GM12801 (cell line): ENCODE measurements around the gene CHI3L1.

ENCODE experiments used
- TF ChIP-seq, protein P1 (sequence below): IDR thresholded peaks from one replicate; pipeline ENCODE4 v1.5.1; 2011; ENCODE audit warnings: control low read depth; ENCODE audit not compliant: insufficient read length; ENCODE audit errors: extremely low read depth

CHI3L1 gene

DNA sequence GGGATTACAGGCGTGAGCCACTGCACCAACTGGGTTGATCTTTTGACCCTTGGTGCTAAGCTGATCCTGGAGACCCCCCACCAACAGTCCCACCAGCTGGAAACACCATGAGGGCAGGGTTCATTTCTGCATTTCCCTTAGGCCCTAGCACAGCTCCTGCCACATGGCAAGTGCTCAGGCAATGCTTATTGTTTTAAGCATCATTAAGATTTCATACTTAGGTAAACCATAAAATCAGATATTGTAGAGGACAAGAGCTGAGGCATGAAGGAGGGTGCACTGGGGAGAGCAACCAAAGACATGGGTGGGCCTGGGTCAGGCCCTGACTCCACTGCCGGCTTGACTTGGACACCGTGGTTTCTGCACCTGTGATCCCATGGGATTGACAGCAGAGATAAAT lies 25.3 kb upstream of the CHI3L1 start:
- TF ChIP-seq, protein P1, sequence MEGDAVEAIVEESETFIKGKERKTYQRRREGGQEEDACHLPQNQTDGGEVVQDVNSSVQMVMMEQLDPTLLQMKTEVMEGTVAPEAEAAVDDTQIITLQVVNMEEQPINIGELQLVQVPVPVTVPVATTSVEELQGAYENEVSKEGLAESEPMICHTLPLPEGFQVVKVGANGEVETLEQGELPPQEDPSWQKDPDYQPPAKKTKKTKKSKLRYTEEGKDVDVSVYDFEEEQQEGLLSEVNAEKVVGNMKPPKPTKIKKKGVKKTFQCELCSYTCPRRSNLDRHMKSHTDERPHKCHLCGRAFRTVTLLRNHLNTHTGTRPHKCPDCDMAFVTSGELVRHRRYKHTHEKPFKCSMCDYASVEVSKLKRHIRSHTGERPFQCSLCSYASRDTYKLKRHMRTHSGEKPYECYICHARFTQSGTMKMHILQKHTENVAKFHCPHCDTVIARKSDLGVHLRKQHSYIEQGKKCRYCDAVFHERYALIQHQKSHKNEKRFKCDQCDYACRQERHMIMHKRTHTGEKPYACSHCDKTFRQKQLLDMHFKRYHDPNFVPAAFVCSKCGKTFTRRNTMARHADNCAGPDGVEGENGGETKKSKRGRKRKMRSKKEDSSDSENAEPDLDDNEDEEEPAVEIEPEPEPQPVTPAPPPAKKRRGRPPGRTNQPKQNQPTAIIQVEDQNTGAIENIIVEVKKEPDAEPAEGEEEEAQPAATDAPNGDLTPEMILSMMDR = no peak

DNA sequence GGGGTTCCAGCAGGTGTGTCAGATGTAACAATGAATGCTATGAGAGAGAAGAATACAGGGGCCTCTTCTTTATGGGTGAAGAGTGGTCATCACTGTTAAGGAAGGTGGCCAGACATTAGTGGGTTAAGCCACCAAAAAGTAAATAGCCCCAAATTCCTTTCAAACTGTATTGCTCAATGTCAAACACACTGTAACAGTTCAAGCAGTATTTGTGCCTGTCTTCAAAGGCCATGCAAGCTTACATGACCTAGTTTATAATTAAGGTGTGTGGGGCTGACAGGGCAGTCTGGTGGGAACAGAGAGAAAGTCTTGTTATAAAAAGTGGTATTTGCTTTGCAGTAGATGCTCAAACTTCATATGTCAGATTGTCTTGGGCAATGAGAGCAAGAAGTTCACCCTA lies 24.5 kb upstream of the CHI3L1 start:
- TF ChIP-seq, protein P1 = no peak

DNA sequence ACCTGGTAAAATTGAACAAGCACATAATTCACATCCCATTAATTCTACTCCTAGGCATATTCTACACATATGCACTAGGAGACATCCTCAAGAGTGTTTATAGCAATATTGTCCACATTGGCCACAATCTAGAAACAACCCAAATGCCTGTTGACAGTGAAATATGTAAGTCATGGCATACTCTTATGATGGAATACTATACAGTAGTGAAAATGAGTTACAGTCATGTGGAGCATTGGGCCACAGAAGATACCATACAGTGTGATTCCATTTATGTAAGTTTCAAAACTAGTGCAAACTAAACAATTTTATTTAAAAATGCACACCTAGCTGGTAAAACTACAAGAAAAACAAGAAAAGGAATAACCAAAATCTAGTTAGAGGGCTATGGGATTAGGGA lies 23.8 kb upstream of the CHI3L1 start:
- TF ChIP-seq, protein P1 = no peak

DNA sequence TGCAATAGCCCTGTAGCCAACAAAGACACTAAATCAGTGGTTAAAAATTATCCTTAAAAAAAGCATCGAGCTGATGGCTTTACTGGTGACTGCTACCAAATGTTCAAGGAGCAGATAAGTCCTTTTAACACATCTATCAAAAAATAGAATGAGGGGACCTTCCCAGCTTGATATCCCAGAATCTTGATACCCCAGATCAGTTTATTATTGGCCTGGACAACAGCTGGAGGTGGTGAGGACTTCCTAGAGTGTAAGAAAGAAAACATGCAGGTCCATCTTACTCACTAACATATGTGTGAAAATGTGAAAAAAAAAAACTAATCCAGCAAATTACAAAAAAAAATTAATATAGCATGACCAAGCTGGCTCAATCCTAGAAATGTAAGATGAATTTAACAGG lies 21.7 kb upstream of the CHI3L1 start:
- TF ChIP-seq, protein P1 = no peak

DNA sequence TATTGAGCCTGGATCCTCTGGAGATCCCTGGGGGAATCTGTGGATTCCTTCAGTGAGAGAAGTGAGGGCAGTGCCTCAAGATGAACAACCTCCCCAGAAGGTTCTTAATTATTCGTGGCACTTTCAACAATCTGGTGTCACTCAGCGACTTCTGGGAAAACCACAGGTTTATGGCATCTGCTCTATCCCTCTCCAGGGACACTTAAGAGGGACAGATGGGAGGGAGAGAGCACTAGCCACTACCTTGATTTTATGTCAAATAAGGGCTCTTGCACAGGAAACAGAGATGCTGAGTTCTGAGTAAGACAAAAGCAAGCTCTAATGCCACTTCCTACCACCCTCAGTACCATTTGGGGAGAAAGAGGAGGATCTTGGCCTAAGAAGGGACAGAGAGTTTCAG lies 21.2 kb upstream of the CHI3L1 start:
- TF ChIP-seq, protein P1 = no peak

DNA sequence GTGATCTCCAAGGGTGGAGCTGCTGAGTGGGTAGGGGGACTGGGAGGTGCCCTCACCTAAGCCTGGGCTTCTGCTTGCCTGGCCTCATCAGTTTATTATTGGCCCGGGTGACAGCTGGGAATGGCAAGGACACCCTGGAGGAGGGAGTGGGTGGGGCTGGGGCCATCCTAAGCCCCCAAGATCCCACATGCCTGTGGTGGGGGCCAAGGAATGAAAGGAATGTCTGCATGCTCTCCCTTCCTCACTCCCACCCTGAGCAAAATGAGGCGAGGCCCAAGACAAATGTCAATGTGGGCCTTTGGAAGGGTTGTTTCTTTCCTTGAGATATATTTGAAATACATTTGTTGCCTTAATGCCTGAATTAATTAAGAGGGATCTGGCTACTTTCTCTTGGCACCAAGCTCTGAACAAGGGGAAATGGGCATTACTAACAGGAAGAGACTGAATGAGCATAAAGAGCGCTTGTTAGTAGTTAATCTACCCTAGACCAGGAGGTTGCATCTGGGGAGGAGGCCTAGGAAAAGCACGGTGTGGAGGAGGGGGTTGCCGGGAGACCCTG lies 19.7 kb upstream of the CHI3L1 start:
- TF ChIP-seq, protein P1 = no peak

DNA sequence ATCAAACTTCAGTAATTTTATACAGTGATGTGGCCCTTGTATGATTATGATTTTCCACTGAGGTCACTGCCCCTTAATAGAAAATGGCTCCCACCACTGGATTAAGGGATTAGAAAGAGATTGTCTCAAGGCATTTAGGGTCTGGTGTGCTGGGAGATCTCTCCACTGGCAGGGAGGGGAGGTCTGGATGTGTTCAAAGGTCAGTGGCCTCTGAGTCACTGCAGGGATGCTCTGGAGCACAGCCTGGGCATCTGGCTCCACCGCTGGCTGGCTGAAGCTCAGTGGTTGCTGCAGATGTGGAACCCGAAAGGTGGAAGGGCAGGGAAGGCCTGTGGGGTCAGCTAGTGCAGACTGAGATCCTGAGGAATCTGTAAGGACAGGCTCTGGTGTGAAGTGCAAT lies 18.3 kb upstream of the CHI3L1 start:
- TF ChIP-seq, protein P1 = no peak
